Stimulated activated CD8-positive, alpha-beta memory T cell treated with anti-CD3 and anti-CD28 coated beads, Interleukin-2, amount 100 ng/mL, for 48 hours (primary cell): ENCODE data around the gene PDIA5.

ENCODE experiments used
- DNase-seq, 2 donors: peaks; one replicate each; pipeline ENCODE4 v3.0.0-alpha.2; 2020; ENCODE audit warnings: low read depth in 2 of 2

The PDIA5 gene

GRCh38 chr3:123165163-123165562, 98.3 kb downstream of the PDIA5 start:
- DNase-seq = no peak

- DNase-seq = no peak
Measured at GRCh38 chr3:123167686-123168085, 100.9 kb downstream of the PDIA5 start.

- DNase-seq = no peak
Measured at GRCh38 chr3:123168122-123168521, 101.3 kb downstream of the PDIA5 start.

GRCh38 chr3:123168605-123169004, 101.8 kb downstream of the PDIA5 start:
- DNase-seq = no peak

- no peak for DNase-seq
Measured at GRCh38 chr3:123169492-123169929, 102.7 kb downstream of the PDIA5 start.

- no peak for DNase-seq
Measured at GRCh38 chr3:123169930-123170329, 103.1 kb downstream of the PDIA5 start.

- no peak for DNase-seq
Measured at GRCh38 chr3:123180791-123181190, 114.0 kb downstream of the PDIA5 start.

- no peak for DNase-seq
Measured at GRCh38 chr3:123186695-123187094, 119.9 kb downstream of the PDIA5 start.

- no peak for DNase-seq
Measured at GRCh38 chr3:123188058-123188457, 121.2 kb downstream of the PDIA5 start.

- DNase-seq = no peak
Measured at GRCh38 chr3:123193448-123194101, 126.8 kb downstream of the PDIA5 start.

GRCh38 chr3:123194552-123194951, 127.7 kb downstream of the PDIA5 start:
- DNase-seq = no peak

- no peak for DNase-seq
Measured at GRCh38 chr3:123198372-123198771, 131.5 kb downstream of the PDIA5 start.

- no peak for DNase-seq
Measured at GRCh38 chr3:123201223-123201556, 134.4 kb downstream of the PDIA5 start.

- DNase-seq = peak; percentile 87 to 93
Measured at GRCh38 chr3:123201557-123202427, 135.0 kb downstream of the PDIA5 start, which contains the start of gene SEC22A. TSS of gene SEC22A (plus strand) at chr3:123201943. CDS start at chr3:123209218, 7,275 bp downstream.

GRCh38 chr3:123202451-123202850, 135.6 kb downstream of the PDIA5 start:
- DNase-seq = no peak
